ENCODE data around the gene PRR5.

- TF ChIP-seq POLR2A (IDR thresholded peaks at IDR 0.05) = no peak
- TF ChIP-seq CTCF (IDR thresholded peaks at IDR 0.05) = no peak
- TF ChIP-seq POLR2AphosphoS5 (IDR thresholded peaks at IDR 0.05) = no peak
- no peak for TF ChIP-seq EP300 (IDR thresholded peaks at IDR 0.05)
These were observed 58.5 kb downstream of the PRR5 start for GRCh38 chr22:44760476-44760875.

Measured in gastroesophageal sphincter (tissue), 3 donors.